Keratinocyte (primary cell): Measurements from ENCODE around the gene DNM1L. TPM values are rescaled to one million over a fixed set of nuclear protein-coding genes. Genes with fewer than 3 reads are reported as not detected.

Experiments used
- DNase-seq: peaks from one replicate; pipeline ENCODE4 v3.0.0-alpha.2; 2011; ENCODE audit warnings: low read depth, missing footprints, low spot score
- FAIRE-seq: peaks from 2 replicates; lab custom pipeline; 2011; peaks lifted over from hg19 to GRCh38; lab: Jason Lieb, UNC
- H2AFZ ChIP-seq: 2 replicates; pipeline ENCODE4 v1.6.0; 2012; ENCODE audit warnings: low read length, control low read depth, inconsistent platforms; ENCODE audit not compliant: control insufficient read depth
- H3K27ac ChIP-seq: 2 replicates; pipeline ENCODE4 v1.5.1; 2011; ENCODE audit warnings: low read length; ENCODE audit not compliant: control insufficient read depth, insufficient read depth
- H3K27me3 ChIP-seq: 3 replicates; pipeline ENCODE4 v1.6.0; 2011; ENCODE audit warnings: low read length; ENCODE audit not compliant: control insufficient read depth, insufficient read depth; ENCODE audit errors: extremely low read depth
- H3K36me3 ChIP-seq, 2 experiments: 2 replicates in 1 of 2; 3 replicates in 1 of 2; pipeline ENCODE4 v1.5.1; 2011; ENCODE audit warnings: low read length in 2 of 2, mild to moderate bottlenecking in 1 of 2; ENCODE audit not compliant: control insufficient read depth in 2 of 2, insufficient read depth in 2 of 2; ENCODE audit errors: extremely low read depth in 1 of 2
- H3K4me1 ChIP-seq: 3 replicates; pipeline ENCODE4 v1.5.1; 2011; ENCODE audit warnings: low read length; ENCODE audit not compliant: control insufficient read depth, insufficient read depth; ENCODE audit errors: extremely low read depth
- H3K4me2 ChIP-seq: 3 replicates; pipeline ENCODE4 v1.6.0; 2011; ENCODE audit warnings: low read depth, low read length; ENCODE audit not compliant: control insufficient read depth, insufficient read depth; ENCODE audit errors: extremely low read depth
- H3K4me3 ChIP-seq, 3 experiments: fragments of 200-600 bp in 1 of 3; sonication (generic) in 1 of 3; 2 replicates in 2 of 3; 3 replicates in 1 of 3; pipeline ENCODE4 v1.5.1; 2011 to 2016; ENCODE audit warnings: low read length in 3 of 3, mild to moderate bottlenecking in 3 of 3, control low read depth in 2 of 3, inconsistent platforms in 1 of 3, low read depth in 1 of 3, mixed read lengths in 1 of 3, mixed run types in 1 of 3, moderate library complexity in 1 of 3; ENCODE audit not compliant: control insufficient read depth in 2 of 3, insufficient read depth in 2 of 3; ENCODE audit errors: extremely low read depth in 1 of 3
- H3K79me2 ChIP-seq: 2 replicates; pipeline ENCODE4 v1.6.0; 2012; ENCODE audit warnings: low read length; ENCODE audit not compliant: control insufficient read depth, insufficient read depth
- H3K9ac ChIP-seq: 3 replicates; pipeline ENCODE4 v1.6.0; 2011; ENCODE audit warnings: low read length; ENCODE audit not compliant: control insufficient read depth, insufficient read depth; ENCODE audit errors: extremely low read depth
- H3K9me1 ChIP-seq: 3 replicates; pipeline ENCODE4 v1.6.0; 2011; ENCODE audit warnings: low read length; ENCODE audit not compliant: control insufficient read depth, insufficient read depth; ENCODE audit errors: extremely low read depth
- H3K9me3 ChIP-seq: 2 replicates; pipeline ENCODE4 v1.5.1; 2012; ENCODE audit warnings: low read depth, low read length; ENCODE audit not compliant: control insufficient read depth
- H4K20me1 ChIP-seq: 3 replicates; pipeline ENCODE4 v1.6.0; 2011; ENCODE audit warnings: low read length; ENCODE audit not compliant: control insufficient read depth, insufficient read depth; ENCODE audit errors: extremely low read depth
- EZH2 ChIP-seq: IDR thresholded peaks from one replicate; pipeline ENCODE4 v1.6.1; 2012; ENCODE audit warnings: inconsistent platforms, mild to moderate bottlenecking, low read length, moderate library complexity
- dilution Hi-C: fragments of 300-500 bp; cut with MboI; formaldehyde crosslinking; loops from one replicate; pipeline ENCODE4 v1.7.0; 2020; ENCODE audit warnings: low sequenced_read_pairs; ENCODE audit not compliant: extremely low pct_ligation_motif_present
- polyA plus RNA-seq, 5 experiments: library from polyadenylated mRNA; depleted of rRNA in 3 of 5; stranded (reverse) in 3 of 5; stranded (forward) in 1 of 5; unstranded in 1 of 5; fragments of >200 nt; gene quantifications; 1 replicate in 1 of 5; 2 replicates in 3 of 5; 3 replicates in 1 of 5; pipeline versions ENCODE4 v1.2.1 to v1.2.3, GENCODE V29; 2011 to 2012; ENCODE audit warnings: missing spikeins in 2 of 5, low read depth in 1 of 5, low replicate concordance in 1 of 5
- TF ChIP-seq, protein P1 (sequence below), 3 experiments: IDR thresholded peaks in 1 of 3; conservative IDR thresholded peaks in 1 of 3; optimal IDR thresholded peaks in 1 of 3; 2 replicates in 2 of 3; 3 replicates in 1 of 3; pipeline versions ENCODE3 to v1.5.1; 2011; ENCODE audit warnings: low read length in 3 of 3, mild to moderate bottlenecking in 3 of 3, moderate library complexity in 2 of 3, control low read depth in 1 of 3, inconsistent platforms in 1 of 3; ENCODE audit not compliant: insufficient read depth in 2 of 3; ENCODE audit errors: extremely low read depth in 1 of 3

DNM1L gene
- polyA plus RNA-seq, 1 donor (not counting 4 experiments of a cell fraction or from before 2014, with no cell fraction given), result 115 TPM

GRCh38 chr12:32708926-32709325 is 29.8 kb downstream of the DNM1L start:
- H3K9me1 ChIP-seq, result no peaks in the 10 kb centered on the region
- H3K4me2 ChIP-seq, result no peak overlapping the region
- peaks cover 14% of the 10 kb centered on the region for H3K79me2 ChIP-seq
- TF ChIP-seq EZH2, result no peak
- TF ChIP-seq, protein P1, sequence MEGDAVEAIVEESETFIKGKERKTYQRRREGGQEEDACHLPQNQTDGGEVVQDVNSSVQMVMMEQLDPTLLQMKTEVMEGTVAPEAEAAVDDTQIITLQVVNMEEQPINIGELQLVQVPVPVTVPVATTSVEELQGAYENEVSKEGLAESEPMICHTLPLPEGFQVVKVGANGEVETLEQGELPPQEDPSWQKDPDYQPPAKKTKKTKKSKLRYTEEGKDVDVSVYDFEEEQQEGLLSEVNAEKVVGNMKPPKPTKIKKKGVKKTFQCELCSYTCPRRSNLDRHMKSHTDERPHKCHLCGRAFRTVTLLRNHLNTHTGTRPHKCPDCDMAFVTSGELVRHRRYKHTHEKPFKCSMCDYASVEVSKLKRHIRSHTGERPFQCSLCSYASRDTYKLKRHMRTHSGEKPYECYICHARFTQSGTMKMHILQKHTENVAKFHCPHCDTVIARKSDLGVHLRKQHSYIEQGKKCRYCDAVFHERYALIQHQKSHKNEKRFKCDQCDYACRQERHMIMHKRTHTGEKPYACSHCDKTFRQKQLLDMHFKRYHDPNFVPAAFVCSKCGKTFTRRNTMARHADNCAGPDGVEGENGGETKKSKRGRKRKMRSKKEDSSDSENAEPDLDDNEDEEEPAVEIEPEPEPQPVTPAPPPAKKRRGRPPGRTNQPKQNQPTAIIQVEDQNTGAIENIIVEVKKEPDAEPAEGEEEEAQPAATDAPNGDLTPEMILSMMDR (optimal IDR thresholded peaks at IDR 0.05 in 1 of 3, IDR thresholded peaks at IDR 0.05 in 1 of 3, conservative IDR thresholded peaks at IDR 0.05 in 1 of 3; ENCODE audit: extremely low read depth in 1 of 3, insufficient read depth in 2 of 3, low read length in 3 of 3), result no peak
- H3K27me3 ChIP-seq, result no peaks in the 10 kb centered on the region
- DNase-seq (no peak), FAIRE-seq (peak; percentile 36)
- H4K20me1 ChIP-seq, result no peaks in the 10 kb centered on the region
- H3K4me1 ChIP-seq, result no peaks in the 10 kb centered on the region
- H3K27ac ChIP-seq, result no peak overlapping the region
- H3K36me3 ChIP-seq, result peaks cover 10 to 26% of the 10 kb centered on the region in 2 experiments
- H3K9me3 ChIP-seq, result no peaks in the 10 kb centered on the region
- H3K9ac ChIP-seq, result no peak overlapping the region
- dilution Hi-C loops, result no loop called here
- no peak overlapping the region for H2AFZ ChIP-seq
- no peak overlapping the region for H3K4me3 ChIP-seq

GRCh38 chr12:32714772-32715171 is 35.7 kb downstream of the DNM1L start:
- peaks cover 4% of the 10 kb centered on the region for H3K79me2 ChIP-seq
- no peaks in the 10 kb centered on the region for H4K20me1 ChIP-seq
- H3K4me2 ChIP-seq, result no peak overlapping the region
- no peaks in the 10 kb centered on the region for H3K9me1 ChIP-seq
- H3K36me3 ChIP-seq, result peaks cover 10 to 18% of the 10 kb centered on the region in 2 experiments
- H3K4me3 ChIP-seq, result no peak overlapping the region
- no peak overlapping the region for H3K27ac ChIP-seq
- no peak overlapping the region for H3K9ac ChIP-seq
- H3K4me1 ChIP-seq, result peaks cover 23% of the 10 kb centered on the region
- FAIRE-seq (no peak), DNase-seq (no peak)
- TF ChIP-seq EZH2, result no peak
- TF ChIP-seq, protein P1 (optimal IDR thresholded peaks at IDR 0.05 in 1 of 3, IDR thresholded peaks at IDR 0.05 in 1 of 3, conservative IDR thresholded peaks at IDR 0.05 in 1 of 3; ENCODE audit: extremely low read depth in 1 of 3, insufficient read depth in 2 of 3, low read length in 3 of 3), result no peak
- no peak overlapping the region for H2AFZ ChIP-seq
- dilution Hi-C loops, result no loop called here
- no peaks in the 10 kb centered on the region for H3K27me3 ChIP-seq
- no peaks in the 10 kb centered on the region for H3K9me3 ChIP-seq
